Measurements from ENCODE around the gene NKAIN2.

NKAIN2 gene

GRCh38 chr6:124373386-124373785 is 569.7 kb downstream of the NKAIN2 start:
- Histone ChIP-seq H3K4me3 (ENCODE audit: insufficient read depth, low read length, poor library complexity, severe bottlenecking) (no peak overlapping the region), H3K9me3 (ENCODE audit: insufficient read depth, low read length) (no peaks in the 10 kb centered on the region), H3K36me3 (ENCODE audit: low read length) (no peaks in the 10 kb centered on the region), H4K20me1 (ENCODE audit: low read depth, low read length) (no peaks in the 10 kb centered on the region), H3K9ac (ENCODE audit: low read length) (no peak overlapping the region), H3K9me2 (replicated peaks; ENCODE audit: insufficient read depth, low read length) (no peaks in the 10 kb centered on the region), H3K4me2 (ENCODE audit: low read depth, low read length, poor library complexity, severe bottlenecking) (no peak overlapping the region), H2AFZ (ENCODE audit: low read depth, low read length, severe bottlenecking) (no peak overlapping the region), H3F3A (ENCODE audit: insufficient read depth) (no peaks in the 10 kb centered on the region), H3K79me2 (ENCODE audit: insufficient read depth, low read length) (no peaks in the 10 kb centered on the region), H3K27ac (ENCODE audit: low read depth, low read length) (no peak overlapping the region), H3K27me3 (ENCODE audit: low read length) (no peaks in the 10 kb centered on the region)
- TF ChIP-seq EZH2phosphoT487 (conservative IDR thresholded peaks at IDR 0.05; ENCODE audit: low read length): no peak
- TF ChIP-seq CTCF (IDR thresholded peaks at IDR 0.05; ENCODE audit: insufficient read depth, low read length, poor library complexity, severe bottlenecking): no peak

- H2AFZ ChIP-seq (ENCODE audit: low read depth, low read length, severe bottlenecking): no peak overlapping the region
- no peaks in the 10 kb centered on the region for H3K9me2 ChIP-seq (replicated peaks; ENCODE audit: insufficient read depth, low read length)
- H3K4me2 ChIP-seq (ENCODE audit: low read depth, low read length, poor library complexity, severe bottlenecking): no peak overlapping the region
- no peaks in the 10 kb centered on the region for H3K9me3 ChIP-seq (ENCODE audit: insufficient read depth, low read length)
- no peak for TF ChIP-seq CTCF (IDR thresholded peaks at IDR 0.05; ENCODE audit: insufficient read depth, low read length, poor library complexity, severe bottlenecking)
- TF ChIP-seq EZH2phosphoT487 (conservative IDR thresholded peaks at IDR 0.05; ENCODE audit: low read length): no peak
- no peak overlapping the region for H3K9ac ChIP-seq (ENCODE audit: low read length)
- no peaks in the 10 kb centered on the region for H3F3A ChIP-seq (ENCODE audit: insufficient read depth)
- no peaks in the 10 kb centered on the region for H3K27me3 ChIP-seq (ENCODE audit: low read length)
- H3K79me2 ChIP-seq (ENCODE audit: insufficient read depth, low read length): no peaks in the 10 kb centered on the region
- H3K27ac ChIP-seq (ENCODE audit: low read depth, low read length): no peak overlapping the region
- no peaks in the 10 kb centered on the region for H4K20me1 ChIP-seq (ENCODE audit: low read depth, low read length)
- H3K4me3 ChIP-seq (ENCODE audit: insufficient read depth, low read length, poor library complexity, severe bottlenecking): no peak overlapping the region
- H3K36me3 ChIP-seq (ENCODE audit: low read length): no peaks in the 10 kb centered on the region
Observed at GRCh38 chr6:124389127-124389526, 585.5 kb downstream of the NKAIN2 start.

GRCh38 chr6:124393536-124393935 is 589.9 kb downstream of the NKAIN2 start:
- Histone ChIP-seq H3K4me2 (ENCODE audit: low read depth, low read length, poor library complexity, severe bottlenecking) (no peak overlapping the region), H3K9me2 (replicated peaks; ENCODE audit: insufficient read depth, low read length) (no peaks in the 10 kb centered on the region), H3K9me3 (ENCODE audit: insufficient read depth, low read length) (no peaks in the 10 kb centered on the region), H2AFZ (ENCODE audit: low read depth, low read length, severe bottlenecking) (no peak overlapping the region), H3K9ac (ENCODE audit: low read length) (no peak overlapping the region), H3F3A (ENCODE audit: insufficient read depth) (no peaks in the 10 kb centered on the region), H3K27ac (ENCODE audit: low read depth, low read length) (no peak overlapping the region), H3K36me3 (ENCODE audit: low read length) (no peaks in the 10 kb centered on the region), H3K4me3 (ENCODE audit: insufficient read depth, low read length, poor library complexity, severe bottlenecking) (no peak overlapping the region), H3K79me2 (ENCODE audit: insufficient read depth, low read length) (no peaks in the 10 kb centered on the region), H3K27me3 (ENCODE audit: low read length) (no peaks in the 10 kb centered on the region), H4K20me1 (ENCODE audit: low read depth, low read length) (no peaks in the 10 kb centered on the region)
- TF ChIP-seq CTCF (IDR thresholded peaks at IDR 0.05; ENCODE audit: insufficient read depth, low read length, poor library complexity, severe bottlenecking) (no peak), EZH2phosphoT487 (conservative IDR thresholded peaks at IDR 0.05; ENCODE audit: low read length) (no peak)
